HEK293 (cell line): Measurements from ENCODE around the gene FAM181A.

Source experiments
- GLIS2 ChIP-seq: fragments of 450-650 bp; formaldehyde crosslinking; IDR thresholded peaks from 2 replicates; pipeline ENCODE4 v1.5.1; 2016; ENCODE audit warnings: missing biosample characterization, missing genetic modification characterization
- KLF8 ChIP-seq: fragments of 450-650 bp; formaldehyde crosslinking; IDR thresholded peaks from 2 replicates; pipeline ENCODE4 v1.5.1; 2016; ENCODE audit warnings: missing biosample characterization, missing genetic modification characterization
- SP2 ChIP-seq: fragments of 450-650 bp; formaldehyde crosslinking; IDR thresholded peaks from 2 replicates; pipeline ENCODE4 v1.5.1; 2016; ENCODE audit warnings: missing biosample characterization, missing genetic modification characterization
- TCF7L2 ChIP-seq: IDR thresholded peaks from 2 replicates; pipeline ENCODE4 v1.6.1; 2011; ENCODE audit warnings: low read depth, mild to moderate bottlenecking, inconsistent platforms, low read length, moderate library complexity, borderline replicate concordance
- ZEB2 ChIP-seq: fragments of 450-650 bp; formaldehyde crosslinking; IDR thresholded peaks from 2 replicates; pipeline ENCODE4 v1.5.1; 2016; ENCODE audit warnings: missing biosample characterization, missing genetic modification characterization
- ZNF274 ChIP-seq, 2 experiments: fragments of 200-500 bp in 1 of 2; fragments of 450-650 bp in 1 of 2; sonication (Bioruptor generic) in 1 of 2; formaldehyde crosslinking in 1 of 2; IDR thresholded peaks; 2 replicates each; pipeline versions ENCODE4 v1.5.1 to v1.6.1; 2014 to 2016; ENCODE audit warnings: borderline replicate concordance in 1 of 2, inconsistent platforms in 1 of 2, low read length in 1 of 2, missing biosample characterization in 1 of 2, missing genetic modification characterization in 1 of 2
- ZNF548 ChIP-seq: fragments of 450-650 bp; formaldehyde crosslinking; IDR thresholded peaks from 2 replicates; pipeline ENCODE4 v1.5.1; 2016; ENCODE audit warnings: missing biosample characterization, missing genetic modification characterization
- TF ChIP-seq, protein P1 (sequence below): fragments of 450-650 bp; formaldehyde crosslinking; IDR thresholded peaks from 2 replicates; pipeline ENCODE4 v1.5.1; 2016; ENCODE audit warnings: missing biosample characterization, missing genetic modification characterization
- TF ChIP-seq, protein P2 (sequence below): fragments of 450-650 bp; formaldehyde crosslinking; IDR thresholded peaks from 2 replicates; pipeline ENCODE4 v1.5.1; 2017; ENCODE audit warnings: missing biosample characterization, missing genetic modification characterization
- TF ChIP-seq, protein P3 (sequence below): fragments of 450-650 bp; formaldehyde crosslinking; IDR thresholded peaks from 2 replicates; pipeline ENCODE4 v1.5.1; 2016; ENCODE audit warnings: missing biosample characterization, missing genetic modification characterization
- TF ChIP-seq, protein P4 (sequence below): fragments of 450-650 bp; formaldehyde crosslinking; IDR thresholded peaks from 2 replicates; pipeline ENCODE4 v1.5.1; 2016; ENCODE audit warnings: missing biosample characterization, missing genetic modification characterization

DNA sequence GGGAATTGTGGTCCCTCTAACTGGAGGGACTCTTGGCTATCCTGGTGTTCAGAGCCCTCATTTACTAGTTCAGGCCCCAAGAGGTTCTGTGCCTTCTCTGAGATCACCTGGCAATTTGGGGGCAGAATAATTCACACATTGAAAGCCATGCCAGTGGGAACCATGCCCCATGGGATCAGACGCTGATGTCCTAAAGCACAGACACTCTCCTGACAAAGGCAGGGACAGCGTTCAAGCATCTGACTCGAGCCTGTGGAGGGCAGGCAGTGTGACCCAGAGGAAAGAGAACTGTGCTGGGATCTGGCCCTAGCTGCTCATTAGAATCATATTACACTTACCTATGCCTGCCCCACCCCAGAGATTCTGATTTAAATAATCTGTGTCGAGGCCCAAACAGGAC, 51.6 kb downstream of the FAM181A start:
- TF ChIP-seq ZNF274 (IDR thresholded peaks at IDR 0.05; ENCODE audit: low read length): no peak
- no peak for TF ChIP-seq ZNF274 (tag by site-specific recombination; IDR thresholded peaks at IDR 0.05; ENCODE audit: borderline replicate concordance)
- TF ChIP-seq KLF8 (tag by site-specific recombination): no peak
- TF ChIP-seq ZEB2 (tag by site-specific recombination): no peak
- TF ChIP-seq, protein P1, sequence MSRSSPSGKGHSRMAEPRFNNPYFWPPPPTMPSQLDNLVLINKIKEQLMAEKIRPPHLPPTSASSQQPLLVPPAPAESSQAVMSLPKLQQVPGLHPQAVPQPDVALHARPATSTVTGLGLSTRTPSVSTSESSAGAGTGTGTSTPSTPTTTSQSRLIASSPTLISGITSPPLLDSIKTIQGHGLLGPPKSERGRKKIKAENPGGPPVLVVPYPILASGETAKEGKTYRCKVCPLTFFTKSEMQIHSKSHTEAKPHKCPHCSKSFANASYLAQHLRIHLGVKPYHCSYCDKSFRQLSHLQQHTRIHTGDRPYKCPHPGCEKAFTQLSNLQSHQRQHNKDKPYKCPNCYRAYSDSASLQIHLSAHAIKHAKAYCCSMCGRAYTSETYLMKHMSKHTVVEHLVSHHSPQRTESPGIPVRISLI (tag by site-specific recombination): no peak
- no peak for TF ChIP-seq TCF7L2
- no peak for TF ChIP-seq GLIS2
- TF ChIP-seq, protein P2, sequence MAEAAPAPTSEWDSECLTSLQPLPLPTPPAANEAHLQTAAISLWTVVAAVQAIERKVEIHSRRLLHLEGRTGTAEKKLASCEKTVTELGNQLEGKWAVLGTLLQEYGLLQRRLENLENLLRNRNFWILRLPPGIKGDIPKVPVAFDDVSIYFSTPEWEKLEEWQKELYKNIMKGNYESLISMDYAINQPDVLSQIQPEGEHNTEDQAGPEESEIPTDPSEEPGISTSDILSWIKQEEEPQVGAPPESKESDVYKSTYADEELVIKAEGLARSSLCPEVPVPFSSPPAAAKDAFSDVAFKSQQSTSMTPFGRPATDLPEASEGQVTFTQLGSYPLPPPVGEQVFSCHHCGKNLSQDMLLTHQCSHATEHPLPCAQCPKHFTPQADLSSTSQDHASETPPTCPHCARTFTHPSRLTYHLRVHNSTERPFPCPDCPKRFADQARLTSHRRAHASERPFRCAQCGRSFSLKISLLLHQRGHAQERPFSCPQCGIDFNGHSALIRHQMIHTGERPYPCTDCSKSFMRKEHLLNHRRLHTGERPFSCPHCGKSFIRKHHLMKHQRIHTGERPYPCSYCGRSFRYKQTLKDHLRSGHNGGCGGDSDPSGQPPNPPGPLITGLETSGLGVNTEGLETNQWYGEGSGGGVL (tag by site-specific recombination): no peak
- no peak for TF ChIP-seq ZNF548
- TF ChIP-seq, protein P3, sequence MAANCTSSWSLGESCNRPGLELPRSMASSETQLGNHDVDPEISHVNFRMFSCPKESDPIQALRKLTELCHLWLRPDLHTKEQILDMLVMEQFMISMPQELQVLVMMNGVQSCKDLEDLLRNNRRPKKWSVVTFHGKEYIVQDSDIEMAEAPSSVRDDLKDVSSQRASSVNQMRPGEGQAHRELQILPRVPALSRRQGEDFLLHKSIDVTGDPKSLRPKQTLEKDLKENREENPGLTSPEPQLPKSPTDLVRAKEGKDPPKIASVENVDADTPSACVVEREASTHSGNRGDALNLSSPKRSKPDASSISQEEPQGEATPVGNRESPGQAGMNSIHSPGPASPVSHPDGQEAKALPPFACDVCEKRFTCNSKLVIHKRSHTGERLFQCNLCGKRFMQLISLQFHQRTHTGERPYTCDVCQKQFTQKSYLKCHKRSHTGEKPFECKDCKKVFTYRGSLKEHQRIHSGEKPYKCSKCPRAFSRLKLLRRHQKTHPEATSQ (tag by site-specific recombination): no peak
- TF ChIP-seq, protein P4, sequence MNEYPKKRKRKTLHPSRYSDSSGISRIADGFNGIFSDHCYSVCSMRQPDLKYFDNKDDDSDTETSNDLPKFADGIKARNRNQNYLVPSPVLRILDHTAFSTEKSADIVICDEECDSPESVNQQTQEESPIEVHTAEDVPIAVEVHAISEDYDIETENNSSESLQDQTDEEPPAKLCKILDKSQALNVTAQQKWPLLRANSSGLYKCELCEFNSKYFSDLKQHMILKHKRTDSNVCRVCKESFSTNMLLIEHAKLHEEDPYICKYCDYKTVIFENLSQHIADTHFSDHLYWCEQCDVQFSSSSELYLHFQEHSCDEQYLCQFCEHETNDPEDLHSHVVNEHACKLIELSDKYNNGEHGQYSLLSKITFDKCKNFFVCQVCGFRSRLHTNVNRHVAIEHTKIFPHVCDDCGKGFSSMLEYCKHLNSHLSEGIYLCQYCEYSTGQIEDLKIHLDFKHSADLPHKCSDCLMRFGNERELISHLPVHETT (tag by site-specific recombination): no peak
- no peak for TF ChIP-seq SP2 (tag by site-specific recombination)
